GM12878 (cell line): ENCODE measurements around the gene NTN1.

Experiments
- CBX5 ChIP-seq: sonication (generic); IDR thresholded peaks from 2 replicates; pipeline ENCODE4 v1.6.1; 2016; ENCODE audit warnings: low read depth, moderate library complexity, mild to moderate bottlenecking, inconsistent platforms
- POLR2AphosphoS5 ChIP-seq: IDR thresholded peaks from 2 replicates; pipeline ENCODE4 v1.6.1; 2011; ENCODE audit warnings: mild to moderate bottlenecking, low read length, inconsistent platforms
- SIN3A ChIP-seq: IDR thresholded peaks from 2 replicates; pipeline ENCODE4 v1.6.1; 2012; ENCODE audit warnings: low read depth, low read length, improper control_type of control experiment
- ZNF217 ChIP-seq: fragments of 450-650 bp; IDR thresholded peaks from 2 replicates; pipeline ENCODE4 v1.6.1; 2017; ENCODE audit warnings: antibody characterized with exemption, mild to moderate bottlenecking
- TF ChIP-seq, protein P1 (sequence below), 3 experiments: IDR thresholded peaks in 2 of 3; conservative IDR thresholded peaks in 1 of 3; 2 replicates each; pipeline ENCODE4 v1.5.1; 2011; ENCODE audit warnings: low read depth in 3 of 3, low read length in 3 of 3, mild to moderate bottlenecking in 3 of 3, control low read depth in 2 of 3, moderate library complexity in 2 of 3, inconsistent platforms in 1 of 3, mixed read lengths in 1 of 3; ENCODE audit not compliant: control insufficient read depth in 2 of 3, insufficient read depth in 1 of 3; ENCODE audit errors: extremely low read depth in 1 of 3

GRCh38 chr17:9244066-9245052 is 223.0 kb downstream of the NTN1 start:
- no peak for TF ChIP-seq SIN3A
- TF ChIP-seq CBX5: no peak
- no peak for TF ChIP-seq ZNF217
- TF ChIP-seq, protein P1, sequence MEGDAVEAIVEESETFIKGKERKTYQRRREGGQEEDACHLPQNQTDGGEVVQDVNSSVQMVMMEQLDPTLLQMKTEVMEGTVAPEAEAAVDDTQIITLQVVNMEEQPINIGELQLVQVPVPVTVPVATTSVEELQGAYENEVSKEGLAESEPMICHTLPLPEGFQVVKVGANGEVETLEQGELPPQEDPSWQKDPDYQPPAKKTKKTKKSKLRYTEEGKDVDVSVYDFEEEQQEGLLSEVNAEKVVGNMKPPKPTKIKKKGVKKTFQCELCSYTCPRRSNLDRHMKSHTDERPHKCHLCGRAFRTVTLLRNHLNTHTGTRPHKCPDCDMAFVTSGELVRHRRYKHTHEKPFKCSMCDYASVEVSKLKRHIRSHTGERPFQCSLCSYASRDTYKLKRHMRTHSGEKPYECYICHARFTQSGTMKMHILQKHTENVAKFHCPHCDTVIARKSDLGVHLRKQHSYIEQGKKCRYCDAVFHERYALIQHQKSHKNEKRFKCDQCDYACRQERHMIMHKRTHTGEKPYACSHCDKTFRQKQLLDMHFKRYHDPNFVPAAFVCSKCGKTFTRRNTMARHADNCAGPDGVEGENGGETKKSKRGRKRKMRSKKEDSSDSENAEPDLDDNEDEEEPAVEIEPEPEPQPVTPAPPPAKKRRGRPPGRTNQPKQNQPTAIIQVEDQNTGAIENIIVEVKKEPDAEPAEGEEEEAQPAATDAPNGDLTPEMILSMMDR (IDR thresholded peaks at IDR 0.05 in 2 of 3, conservative IDR thresholded peaks at IDR 0.05 in 1 of 3; ENCODE audit: control insufficient read depth in 2 of 3, extremely low read depth in 1 of 3, insufficient read depth in 1 of 3, low read depth in 3 of 3, low read length in 3 of 3): no peak
- TF ChIP-seq POLR2AphosphoS5: no peak
